NK-92 (cell line): ENCODE results near the gene TUBAL3.

ENCODE experiments used
- DNase-seq: peaks from one replicate; lab custom pipeline; 2025; ENCODE audit not compliant: unreplicated experiment; lab: John Stamatoyannopoulos, UW

The TUBAL3 gene

GRCh38 chr10:5343979-5344378, 60.6 kb downstream of the TUBAL3 start:
- no peak for DNase-seq

- no peak for DNase-seq
Measured at GRCh38 chr10:5343561-5343960, 61.1 kb downstream of the TUBAL3 start.
